DND-41 (cell line): ENCODE measurements around the gene GEMIN7.
A peak's percentile ranks its signal among the peaks of the same experiment; 100 is the strongest.
"Not testable (repeated sequence)": the region's sequence is repeated elsewhere in the genome, so short reads cannot be mapped to it uniquely, and the experiment has no call there.

ENCODE experiments used
- ATAC-seq: fragments of 200-7000 bp; cut with Tn5 transposase; 3 replicates; pipeline ENCODE4 v1.9.1; 2021; ENCODE audit warnings: low read depth; ENCODE audit not compliant: insufficient read depth
- DNase-seq: peaks from one replicate; pipeline ENCODE4 v3.0.0-alpha.2; 2020
- H2AFZ ChIP-seq: 2 replicates; pipeline ENCODE4 v1.6.0; 2012; ENCODE audit warnings: low read depth, low read length
- H3K27ac ChIP-seq: 2 replicates; pipeline ENCODE4 v1.5.1; 2012; ENCODE audit warnings: low read length, inconsistent platforms
- H3K27me3 ChIP-seq: fragments of 200-600 bp; sonication (generic); 2 replicates; pipeline ENCODE4 v1.6.0; 2012; ENCODE audit warnings: low read length, mild to moderate bottlenecking, inconsistent platforms; ENCODE audit not compliant: insufficient read depth, poor library complexity
- H3K36me3 ChIP-seq: 2 replicates; pipeline ENCODE4 v1.5.1; 2012; ENCODE audit warnings: low read length, inconsistent platforms; ENCODE audit not compliant: insufficient read depth
- H3K4me1 ChIP-seq: 2 replicates; pipeline ENCODE4 v1.5.1; 2012; ENCODE audit warnings: mild to moderate bottlenecking, low read length; ENCODE audit not compliant: insufficient read depth
- H3K4me2 ChIP-seq: 2 replicates; pipeline ENCODE4 v1.6.0; 2012; ENCODE audit warnings: mild to moderate bottlenecking, moderate library complexity, low read length, inconsistent platforms; ENCODE audit not compliant: insufficient read depth
- H3K4me3 ChIP-seq, 2 experiments: fragments of 200-600 bp in 1 of 2; shearing (Covaris generic) in 1 of 2; 2 replicates each; pipeline ENCODE4 v1.5.1; 2012 to 2016; ENCODE audit warnings: inconsistent platforms in 2 of 2, low read length in 2 of 2, mild to moderate bottlenecking in 2 of 2, low read depth in 1 of 2, moderate library complexity in 1 of 2
- H3K79me2 ChIP-seq: 2 replicates; pipeline ENCODE4 v1.6.0; 2012; ENCODE audit warnings: low read length, inconsistent platforms; ENCODE audit not compliant: insufficient read depth
- H3K9ac ChIP-seq: 2 replicates; pipeline ENCODE4 v1.6.0; 2012; ENCODE audit warnings: low read depth, mild to moderate bottlenecking, inconsistent platforms, low read length, moderate library complexity
- H3K9me3 ChIP-seq: 2 replicates; pipeline ENCODE4 v1.5.1; 2012; ENCODE audit warnings: low read length, moderate library complexity, mild to moderate bottlenecking, inconsistent platforms; ENCODE audit not compliant: insufficient read depth, severe bottlenecking
- H4K20me1 ChIP-seq: 2 replicates; pipeline ENCODE4 v1.6.0; 2012; ENCODE audit warnings: low read length; ENCODE audit not compliant: insufficient read depth
- EZH2 ChIP-seq: IDR thresholded peaks from 3 replicates; pipeline ENCODE4 v1.6.1; 2012; ENCODE audit warnings: borderline replicate concordance, low read depth, mild to moderate bottlenecking, moderate library complexity, low read length, inconsistent platforms; ENCODE audit not compliant: severe bottlenecking
- TF ChIP-seq, protein P1 (sequence below): IDR thresholded peaks from 2 replicates; pipeline ENCODE4 v1.5.1; 2012; ENCODE audit warnings: borderline replicate concordance, low read length, moderate library complexity, mild to moderate bottlenecking; ENCODE audit not compliant: poor library complexity, severe bottlenecking; ENCODE audit errors: extremely low read depth

GEMIN7 gene

GRCh38 chr19:45104658-45105349 is 25.7 kb downstream of the GEMIN7 start:
- Histone ChIP-seq H3K27me3 (no peaks in the 10 kb centered on the region), H3K4me2 (no peak overlapping the region), H3K27ac (peak overlapping the region; percentile 23; the same call in 1 of the 2 replicates), H2AFZ (no peak overlapping the region), H3K36me3 (peaks cover 17% of the 10 kb centered on the region; the same call in 1 of the 2 replicates), H4K20me1 (peaks cover 87% of the 10 kb centered on the region), H3K9me3 (no peaks in the 10 kb centered on the region), H3K4me3 (no peak overlapping the region), H3K79me2 (peaks cover 96% of the 10 kb centered on the region), H3K9ac (no peak overlapping the region), H3K4me1 (no peaks in the 10 kb centered on the region)
- DNase-seq = no peak
- no peak for TF ChIP-seq EZH2
- TF ChIP-seq, protein P1, sequence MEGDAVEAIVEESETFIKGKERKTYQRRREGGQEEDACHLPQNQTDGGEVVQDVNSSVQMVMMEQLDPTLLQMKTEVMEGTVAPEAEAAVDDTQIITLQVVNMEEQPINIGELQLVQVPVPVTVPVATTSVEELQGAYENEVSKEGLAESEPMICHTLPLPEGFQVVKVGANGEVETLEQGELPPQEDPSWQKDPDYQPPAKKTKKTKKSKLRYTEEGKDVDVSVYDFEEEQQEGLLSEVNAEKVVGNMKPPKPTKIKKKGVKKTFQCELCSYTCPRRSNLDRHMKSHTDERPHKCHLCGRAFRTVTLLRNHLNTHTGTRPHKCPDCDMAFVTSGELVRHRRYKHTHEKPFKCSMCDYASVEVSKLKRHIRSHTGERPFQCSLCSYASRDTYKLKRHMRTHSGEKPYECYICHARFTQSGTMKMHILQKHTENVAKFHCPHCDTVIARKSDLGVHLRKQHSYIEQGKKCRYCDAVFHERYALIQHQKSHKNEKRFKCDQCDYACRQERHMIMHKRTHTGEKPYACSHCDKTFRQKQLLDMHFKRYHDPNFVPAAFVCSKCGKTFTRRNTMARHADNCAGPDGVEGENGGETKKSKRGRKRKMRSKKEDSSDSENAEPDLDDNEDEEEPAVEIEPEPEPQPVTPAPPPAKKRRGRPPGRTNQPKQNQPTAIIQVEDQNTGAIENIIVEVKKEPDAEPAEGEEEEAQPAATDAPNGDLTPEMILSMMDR = no peak
- peak; percentile 60 for ATAC-seq

GRCh38 chr19:45106363-45106762 is 27.3 kb downstream of the GEMIN7 start:
- not testable (repeated sequence) for DNase-seq, H3K27ac ChIP-seq, H3K27me3 ChIP-seq, H3K9ac ChIP-seq, H3K4me2 ChIP-seq, H3K4me3 ChIP-seq, ATAC-seq, H2AFZ ChIP-seq, H3K4me1 ChIP-seq, H3K9me3 ChIP-seq
- Histone ChIP-seq H3K79me2 (peaks cover 95% of the 10 kb centered on the region), H3K36me3 (peaks cover 10% of the 10 kb centered on the region; the same call in 1 of the 2 replicates), H4K20me1 (peaks cover 83% of the 10 kb centered on the region)

DNA sequence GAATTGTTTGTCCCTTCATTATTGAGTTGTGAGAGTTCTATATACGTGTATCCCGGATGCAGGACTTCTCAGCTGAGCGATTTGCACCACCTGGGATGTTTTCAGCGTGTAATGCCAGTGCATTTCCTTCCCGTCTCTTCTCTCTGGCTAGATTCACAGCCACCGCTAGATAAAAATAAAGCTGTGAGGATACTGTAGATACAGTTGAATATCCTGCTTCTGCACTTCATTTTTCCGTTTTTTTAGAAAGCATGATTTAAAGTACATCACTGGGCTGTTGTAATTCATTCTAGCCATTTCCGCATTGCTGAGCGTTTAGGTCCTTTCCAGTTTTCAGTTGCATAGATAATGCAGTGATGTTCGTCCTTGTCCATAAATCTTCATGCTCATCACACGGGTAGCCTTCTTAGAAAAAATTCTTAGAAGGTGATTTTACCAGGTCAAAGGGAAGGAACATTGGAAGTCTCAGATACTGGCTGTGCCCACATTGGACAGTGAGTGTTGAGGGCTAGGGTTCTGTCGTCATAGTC is 28.6 kb downstream of the GEMIN7 start:
- DNase-seq = no peak
- H3K4me1 ChIP-seq = no peaks in the 10 kb centered on the region
- H3K4me2 ChIP-seq = no peak overlapping the region

DNA sequence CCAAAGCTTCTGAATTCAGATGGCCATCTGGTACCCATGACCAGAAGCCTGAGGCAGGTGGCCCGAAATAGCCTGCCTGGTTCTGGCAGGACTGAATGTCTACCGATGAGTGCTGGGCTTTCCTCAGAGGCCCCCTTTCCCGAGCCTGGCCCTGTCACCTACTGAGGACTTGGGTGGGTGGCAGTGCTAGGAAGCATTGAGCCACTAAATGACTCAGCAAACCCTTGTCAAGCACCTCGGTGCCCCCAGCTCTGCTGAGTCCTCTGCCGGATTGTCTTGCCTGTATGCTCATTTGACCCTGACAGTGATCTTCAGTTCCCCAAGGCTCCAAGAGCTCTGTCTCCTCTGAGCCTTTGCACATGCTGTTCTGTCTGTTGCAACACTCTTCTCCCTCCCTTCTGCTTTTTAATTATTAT is 31.8 kb downstream of the GEMIN7 start:
- H3K27ac ChIP-seq = no peak overlapping the region
- no peaks in the 10 kb centered on the region for H3K9me3 ChIP-seq
- no peak overlapping the region for H3K9ac ChIP-seq
- peaks cover 82% of the 10 kb centered on the region for H4K20me1 ChIP-seq
- H3K79me2 ChIP-seq = peaks cover 94% of the 10 kb centered on the region
- peaks cover 10% of the 10 kb centered on the region for H3K4me1 ChIP-seq
- no peak overlapping the region for H3K4me3 ChIP-seq
- H3K27me3 ChIP-seq = no peaks in the 10 kb centered on the region
- ATAC-seq = no peak
- TF ChIP-seq EZH2 = no peak
- TF ChIP-seq, protein P1 = no peak
- no peak for DNase-seq
- no peak overlapping the region for H3K4me2 ChIP-seq
- H3K36me3 ChIP-seq = peaks cover 8% of the 10 kb centered on the region; the same call in 1 of the 2 replicates
- H2AFZ ChIP-seq = no peak overlapping the region

More for the DNA sequence above, 28.6 kb downstream of the GEMIN7 start:
- H2AFZ ChIP-seq = no peak overlapping the region
- H3K9ac ChIP-seq = no peak overlapping the region
- H3K36me3 ChIP-seq = peaks cover 8% of the 10 kb centered on the region; the same call in 1 of the 2 replicates
- H3K9me3 ChIP-seq = no peaks in the 10 kb centered on the region
- H4K20me1 ChIP-seq = peaks cover 82% of the 10 kb centered on the region
- H3K27ac ChIP-seq = no peak overlapping the region
- H3K27me3 ChIP-seq = no peaks in the 10 kb centered on the region
- ATAC-seq = no peak
- H3K79me2 ChIP-seq = peaks cover 95% of the 10 kb centered on the region
- no peak overlapping the region for H3K4me3 ChIP-seq
- TF ChIP-seq, protein P1 = no peak
- TF ChIP-seq EZH2 = no peak
